NOMO-1 (cell line): Measurements from ENCODE around the gene THSD1.
"Not testable (repeated sequence)": the region's sequence is repeated elsewhere in the genome, so short reads cannot be mapped to it uniquely, and the experiment has no call there.

ENCODE experiments used
- DNase-seq, 2 experiments: peaks; one replicate each; lab custom pipeline; 2025; ENCODE audit not compliant: unreplicated experiment in 2 of 2; lab: John Stamatoyannopoulos, UW

Gene THSD1

DNA sequence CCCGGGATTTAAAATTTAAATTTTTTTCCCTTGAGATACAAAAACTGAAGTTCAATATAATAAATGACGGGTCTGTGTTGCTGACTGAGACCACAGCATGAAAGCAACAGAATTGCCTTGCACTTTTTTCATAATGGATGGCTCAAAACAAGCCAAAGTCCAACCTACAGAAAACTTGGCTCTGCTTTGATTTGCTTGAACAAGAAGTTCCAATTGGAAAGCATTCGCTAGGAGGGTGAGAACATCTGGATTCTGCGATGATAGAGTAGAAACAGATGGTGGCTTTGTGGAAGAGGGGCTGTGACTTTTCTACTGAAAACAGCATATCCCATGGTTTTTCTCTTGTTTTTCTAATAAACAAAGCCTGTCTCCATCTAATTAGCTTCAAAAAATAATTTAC lies 46.4 kb downstream of the THSD1 start:
- DNase-seq = no peak

DNA sequence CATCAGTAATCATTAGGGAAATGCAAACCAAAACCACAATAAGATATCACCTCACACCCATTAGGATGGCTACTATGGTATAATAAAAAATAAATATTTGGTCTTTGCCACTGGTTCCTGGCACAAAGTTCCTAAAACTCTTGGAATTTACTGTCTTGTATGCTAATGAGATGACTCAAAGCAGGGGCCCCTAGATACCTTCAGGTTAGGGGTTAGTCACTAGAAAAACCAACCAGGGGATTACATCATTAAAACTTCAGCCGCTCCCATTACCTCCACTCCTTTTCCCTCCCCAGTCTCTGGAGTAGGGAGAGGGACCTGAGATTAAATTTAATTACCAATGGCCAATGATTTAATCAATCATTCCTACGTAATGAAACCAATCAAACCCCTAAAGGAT lies 49.6 kb downstream of the THSD1 start:
- no peak for DNase-seq

DNA sequence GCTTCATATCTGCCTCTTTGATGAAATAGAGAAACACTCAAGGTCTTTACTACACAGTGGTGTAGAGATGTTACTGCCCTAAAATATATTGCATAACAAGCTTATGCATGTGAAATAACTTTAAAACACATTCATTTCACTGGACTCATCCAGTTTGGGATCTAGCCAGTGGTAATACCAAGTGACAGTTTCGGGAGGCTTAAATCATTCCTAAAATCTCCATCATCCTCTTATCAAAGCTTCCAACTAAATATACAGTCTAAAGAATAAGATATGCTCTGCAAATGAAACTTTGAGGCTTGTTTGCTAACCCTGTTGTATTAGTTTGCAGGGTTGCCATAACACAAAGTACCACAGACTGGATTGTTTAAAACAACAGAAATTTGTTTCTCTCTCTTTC lies 52.8 kb downstream of the THSD1 start:
- no peak for DNase-seq

DNA sequence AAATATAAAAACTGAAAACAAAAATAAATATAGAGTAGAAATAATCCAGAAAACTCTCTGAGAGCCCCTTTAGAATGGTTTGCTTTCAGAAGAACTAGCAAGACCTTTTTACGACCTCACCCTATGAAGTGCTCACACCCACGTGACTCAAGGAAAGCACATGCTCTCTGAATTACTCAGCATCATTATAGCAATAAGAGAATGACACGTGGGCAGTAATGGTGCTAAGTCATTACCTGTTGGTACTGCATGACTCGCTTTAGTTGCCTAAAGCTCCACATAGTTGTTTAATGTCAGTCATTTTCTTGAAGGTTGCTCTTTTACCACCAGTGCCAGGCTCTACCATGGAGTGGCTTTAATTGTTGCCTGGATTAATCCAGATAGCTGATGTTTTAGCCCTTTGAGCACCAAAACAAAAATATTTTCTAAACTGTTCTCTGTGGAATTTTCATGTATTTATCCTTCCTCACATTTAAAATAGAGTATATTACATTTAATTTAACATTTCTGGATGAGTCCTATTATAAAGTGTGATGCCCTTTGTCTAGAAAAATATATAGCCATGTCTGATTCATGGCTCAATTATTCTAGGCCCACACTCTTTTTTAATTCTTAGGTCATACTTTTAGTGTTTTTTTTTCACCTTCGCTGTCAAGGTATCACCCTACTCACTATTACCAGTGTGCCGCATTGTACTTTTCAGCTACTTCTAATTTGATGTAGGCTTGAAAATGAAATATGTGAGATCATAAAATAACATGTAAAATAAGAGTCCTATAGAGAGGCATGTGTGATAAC lies 56.8 kb downstream of the THSD1 start:
- no peak for DNase-seq

DNA sequence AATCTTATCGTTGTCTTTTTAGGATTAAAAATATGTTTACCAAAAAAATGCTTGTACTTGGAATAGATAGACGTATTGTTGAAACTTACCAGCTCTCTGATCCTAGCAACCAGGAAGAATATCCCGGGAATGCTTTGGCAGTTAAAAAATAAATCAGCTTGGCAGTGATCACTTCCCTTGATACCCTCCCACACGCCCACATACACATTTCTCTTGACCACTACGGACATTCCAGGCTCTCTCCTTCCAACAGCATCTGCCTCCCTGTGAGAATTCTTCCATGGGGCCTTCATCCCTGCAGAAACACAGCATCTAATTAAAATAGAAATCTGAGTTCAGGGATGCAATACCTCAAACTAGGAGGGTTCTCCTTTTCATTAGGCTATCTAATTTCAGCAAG lies 57.9 kb downstream of the THSD1 start:
- no peak for DNase-seq

DNA sequence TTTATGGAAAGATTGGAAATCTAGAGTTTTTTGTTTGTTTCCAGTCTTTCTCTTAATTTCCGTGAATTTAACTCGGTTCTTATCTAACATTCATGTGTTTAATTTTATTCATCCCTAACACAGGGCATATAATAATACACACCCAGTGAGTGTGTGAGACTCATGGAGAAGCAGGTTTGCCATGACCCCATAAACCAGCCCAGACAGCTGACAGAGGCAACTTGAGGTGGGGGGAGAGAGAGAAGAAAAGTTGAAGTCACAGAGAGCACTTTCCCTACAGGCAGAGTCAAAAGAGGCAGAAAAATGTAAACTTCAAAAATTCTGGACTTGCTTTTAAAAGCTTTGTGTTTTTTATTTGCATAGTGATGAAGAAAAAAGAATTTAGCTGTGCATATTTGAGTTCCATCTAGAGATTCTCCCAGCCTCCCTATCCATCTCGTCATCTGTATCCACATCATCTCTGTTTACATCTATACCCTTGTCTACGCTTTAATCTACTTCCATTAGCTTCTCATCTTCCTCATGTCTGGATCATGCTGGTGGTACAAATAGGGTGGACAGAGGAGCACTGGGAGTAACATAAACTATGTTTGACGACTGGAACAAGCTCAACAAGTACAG lies 60.2 kb downstream of the THSD1 start:
- no peak for DNase-seq

DNA sequence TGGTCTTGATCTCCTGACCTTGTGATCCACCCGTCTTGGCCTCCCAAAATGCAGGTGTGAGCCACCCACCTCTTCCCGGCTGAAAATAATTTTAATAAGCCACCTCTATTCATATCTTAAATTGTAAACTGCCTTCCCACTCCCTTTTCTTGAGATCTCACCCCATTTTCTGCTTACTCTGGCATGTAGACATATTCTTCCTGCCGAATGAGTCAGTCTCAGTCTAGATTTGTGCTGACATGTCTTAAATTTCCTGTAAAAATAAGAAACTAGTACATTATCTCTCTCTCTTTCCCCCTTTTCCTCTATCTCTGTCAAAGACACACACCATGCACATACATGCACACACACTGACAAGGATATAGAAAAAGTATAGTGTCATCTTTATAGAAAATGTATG lies 60.9 kb downstream of the THSD1 start:
- no peak for DNase-seq

DNA sequence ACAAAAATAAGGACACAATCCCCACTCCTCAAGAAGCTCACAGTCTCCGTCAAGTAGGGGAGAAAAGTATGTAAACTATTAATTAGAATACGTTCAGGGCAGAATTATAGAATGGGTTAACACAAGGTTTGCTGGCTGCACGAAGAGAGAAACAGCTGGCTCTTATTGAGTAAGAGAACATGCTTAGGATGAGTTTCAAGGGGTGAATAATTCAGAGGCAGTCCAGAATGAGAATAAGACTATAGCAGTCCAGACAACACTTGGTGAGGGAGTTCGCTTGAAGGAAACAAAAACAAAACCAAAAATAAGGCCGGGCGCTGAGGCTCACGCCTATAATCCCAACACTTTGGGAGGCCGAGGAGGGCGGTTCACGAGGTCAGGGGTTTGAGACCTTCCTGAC lies 61.9 kb downstream of the THSD1 start:
- no peak for DNase-seq

DNA sequence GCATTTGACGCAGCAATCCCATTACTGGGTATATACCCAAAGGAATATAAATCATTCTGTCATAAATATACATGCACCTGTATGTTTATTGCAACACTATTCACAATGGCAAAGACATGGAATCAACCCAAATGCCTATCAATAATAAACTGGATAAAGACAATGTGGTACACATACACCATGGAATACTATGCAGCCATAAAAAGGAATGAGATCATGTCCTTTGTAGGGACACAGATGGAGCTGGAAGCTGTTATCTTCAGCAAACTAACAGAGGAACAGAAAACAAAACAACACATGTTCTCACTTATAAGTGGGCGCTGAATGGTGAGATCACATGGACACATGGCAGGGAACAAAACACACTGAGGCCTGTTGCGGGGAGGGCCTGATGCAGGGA lies 63.8 kb downstream of the THSD1 start:
- DNase-seq = not testable (repeated sequence)

DNA sequence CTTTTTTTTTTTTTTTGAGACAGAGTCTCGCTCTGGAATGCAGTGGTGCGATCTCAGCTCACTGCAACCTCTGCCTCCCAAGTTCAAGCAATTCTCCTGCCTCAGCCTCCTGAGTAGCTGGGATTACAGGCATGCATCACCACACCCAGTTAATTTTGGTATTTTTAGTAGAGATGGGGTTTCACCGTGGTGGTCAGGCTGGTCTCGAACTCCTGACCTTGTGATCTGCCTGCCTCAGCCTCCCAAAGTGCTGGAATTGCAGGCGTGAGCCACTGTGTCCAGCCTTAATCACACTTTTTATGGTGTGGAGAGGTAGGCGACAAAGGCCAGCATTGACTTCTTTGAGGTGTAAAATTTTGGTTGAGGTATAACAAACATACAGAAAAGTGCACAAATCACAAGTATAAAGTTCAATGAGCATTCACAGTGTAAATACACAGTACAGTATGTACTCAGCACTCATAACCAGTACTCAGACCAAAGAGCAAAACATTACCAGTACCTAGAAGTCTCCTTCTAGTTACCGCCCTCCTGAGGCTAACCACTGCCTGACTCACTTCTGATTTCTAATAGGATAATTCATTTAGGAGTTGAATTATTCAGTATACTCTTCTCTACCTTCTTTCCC lies 68.0 kb downstream of the THSD1 start:
- DNase-seq = not testable (repeated sequence)

DNA sequence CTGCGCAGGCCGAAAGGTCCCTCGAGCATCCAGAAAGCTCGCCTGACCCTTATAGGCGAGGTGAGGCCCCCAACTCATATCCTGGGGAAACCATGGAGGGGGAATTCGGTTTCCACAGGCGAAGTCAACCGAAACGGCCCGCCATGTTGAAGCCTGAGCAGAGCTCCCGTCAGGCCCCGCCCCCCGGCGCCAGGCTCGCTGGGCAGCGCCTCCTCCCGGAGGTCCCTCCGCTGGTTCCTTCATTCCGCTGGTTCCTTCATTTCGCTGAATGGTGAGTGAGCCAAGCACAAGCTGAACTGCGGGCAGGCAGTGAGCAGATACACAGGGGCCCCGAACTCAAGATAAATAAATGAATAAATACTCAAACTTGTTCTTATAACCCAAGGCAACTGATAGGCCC lies 71.9 kb downstream of the THSD1 start:
- not testable (repeated sequence) for DNase-seq

DNA sequence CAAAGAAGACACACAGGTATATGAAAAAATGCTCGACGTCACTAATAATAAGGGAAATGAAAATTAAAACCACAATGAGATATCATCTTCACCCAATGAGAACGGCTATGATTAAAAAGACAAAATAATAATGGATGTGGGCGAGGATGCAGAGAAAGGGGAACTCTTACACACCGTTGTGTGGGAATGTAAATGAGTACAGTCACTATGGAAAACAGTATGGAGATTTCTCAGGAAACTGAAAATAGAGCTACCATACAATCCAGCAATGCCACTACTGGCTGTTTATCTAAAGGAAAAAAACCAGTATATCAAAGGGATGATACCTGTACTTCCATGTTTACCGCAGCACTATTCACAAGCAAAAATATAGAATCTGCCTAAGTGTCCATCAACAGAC lies 74.1 kb downstream of the THSD1 start:
- DNase-seq = not testable (repeated sequence)
